HepG2 (cell line): Measurements from ENCODE around the gene DOK4. TPM values are rescaled to one million over a fixed set of nuclear protein-coding genes. Genes with fewer than 3 reads are reported as not detected.

Experiments
- ATAC-seq: fragments of 200-7000 bp; cut with Tn5 transposase; 3 replicates; pipeline ENCODE4 v1.9.1; 2020; ENCODE audit warnings: mild to moderate bottlenecking, moderate library complexity
- BruUV-seq: library from RNA; stranded (reverse); fragments of 400-500 nt; replicated peaks from 2 replicates; lab custom pipeline; 2021; lab: Mats Ljungman, UMichigan
- CTCF ChIA-PET: fragments of 300-600 bp; formaldehyde crosslinking; extraction: SDS; loops from one replicate; lab custom pipeline; 2021; ENCODE audit warnings: low total read pairs, inconsistent platforms, low intra/inter-chr PET ratio; lab: Yijun Ruan, JAX
- POLR2A ChIA-PET: fragments of 350-600 bp; sonication (Branson Sonifier 250); formaldehyde crosslinking; loops from one replicate; lab custom pipeline; 2020; ENCODE audit warnings: antibody characterized with exemption, inconsistent platforms; lab: Yijun Ruan, JAX
- DNase-seq: peaks from one replicate; pipeline ENCODE4 v3.0.0-alpha.2; 2015; ENCODE audit warnings: low spot score
- FAIRE-seq: peaks from 3 replicates; lab custom pipeline; 2011; peaks lifted over from hg19 to GRCh38; lab: Jason Lieb, UNC
- H2AFZ ChIP-seq: one replicate; pipeline ENCODE4 v1.6.1; 2011; ENCODE audit warnings: low read length, inconsistent platforms
- H3K27ac ChIP-seq: fragments of 300-600 bp; 3 replicates; pipeline ENCODE4 v1.8.0; 2011; ENCODE audit warnings: mixed run types, mild to moderate bottlenecking, mixed read lengths, low read length, inconsistent platforms; ENCODE audit not compliant: insufficient read depth; ENCODE audit errors: extremely low read length
- H3K27me3 ChIP-seq, 2 experiments: fragments of 200-600 bp in 1 of 2; 2 replicates in 1 of 2; 3 replicates in 1 of 2; pipeline versions ENCODE4 v1.6.0 to v1.8.0; 2011; ENCODE audit warnings: low read length in 2 of 2, mild to moderate bottlenecking in 2 of 2, moderate library complexity in 2 of 2, inconsistent platforms in 1 of 2; ENCODE audit not compliant: insufficient read depth in 2 of 2, control insufficient read depth in 1 of 2
- H3K36me3 ChIP-seq, 2 experiments: fragments of 200-600 bp in 1 of 2; replicated peaks in 1 of 2; 2 replicates in 1 of 2; 3 replicates in 1 of 2; pipeline versions ENCODE4 v1.5.1 to v1.8.0; 2011; ENCODE audit warnings: low read length in 2 of 2, inconsistent platforms in 1 of 2; ENCODE audit not compliant: insufficient read depth in 2 of 2, control insufficient read depth in 1 of 2
- H3K4me1 ChIP-seq: 2 replicates; pipeline ENCODE4 v1.5.1; 2012; ENCODE audit warnings: low read length, inconsistent platforms; ENCODE audit not compliant: insufficient read depth
- H3K4me2 ChIP-seq: 2 replicates; pipeline ENCODE4 v1.6.0; 2011; ENCODE audit warnings: low read depth, low read length, inconsistent platforms
- H3K4me3 ChIP-seq, 3 experiments: fragments of 200-600 bp in 1 of 3; sonication (generic), shearing (Covaris generic) in 1 of 3; replicated peaks in 1 of 3; 2 replicates each; pipeline ENCODE4 v1.5.1; 2011 to 2016; ENCODE audit warnings: low read length in 3 of 3, inconsistent platforms in 2 of 3, low read depth in 2 of 3, mild to moderate bottlenecking in 2 of 3, control low read depth in 1 of 3, mixed read lengths in 1 of 3; ENCODE audit not compliant: insufficient read depth in 1 of 3
- H3K79me2 ChIP-seq: one replicate; pipeline ENCODE4 v1.6.1; 2011; ENCODE audit warnings: low read length, inconsistent platforms; ENCODE audit not compliant: insufficient read depth
- H3K9ac ChIP-seq: 2 replicates; pipeline ENCODE4 v1.6.0; 2011; ENCODE audit warnings: mild to moderate bottlenecking, low read depth, low read length, inconsistent platforms; ENCODE audit not compliant: insufficient read depth
- H3K9me3 ChIP-seq: 2 replicates; pipeline ENCODE4 v1.5.1; 2012; ENCODE audit warnings: mild to moderate bottlenecking, low read length
- H4K20me1 ChIP-seq: 2 replicates; pipeline ENCODE4 v1.6.0; 2011; ENCODE audit warnings: inconsistent platforms, mild to moderate bottlenecking, low read length, moderate library complexity; ENCODE audit not compliant: insufficient read depth
- GABPA ChIP-seq, 2 experiments: IDR thresholded peaks; 2 replicates each; pipeline ENCODE4 v1.6.1; 2011 to 2016; ENCODE audit warnings: low read depth in 2 of 2, low read length in 1 of 2, missing biosample characterization in 1 of 2, missing genetic modification characterization in 1 of 2
- NCOA1 ChIP-seq: sonication (generic); formaldehyde crosslinking; IDR thresholded peaks from 2 replicates; pipeline ENCODE4 v1.9.0; 2021; ENCODE audit warnings: missing genetic modification reagents
- SRSF1 ChIP-seq: fragments of 200-400 bp; formaldehyde crosslinking; optimal IDR thresholded peaks from 2 replicates; pipeline ENCODE3; 2017; ENCODE audit warnings: mild to moderate bottlenecking, low read depth, low read length, moderate library complexity
- ZNF138 ChIP-seq: sonication (generic); formaldehyde crosslinking; IDR thresholded peaks from 2 replicates; pipeline ENCODE4 v1.5.0; 2020; ENCODE audit warnings: mild to moderate bottlenecking, low read depth, missing genetic modification reagents
- ZNF883 ChIP-seq: sonication (generic); formaldehyde crosslinking; IDR thresholded peaks from 2 replicates; pipeline ENCODE4 v1.5.1; 2020; ENCODE audit warnings: mild to moderate bottlenecking, missing genetic modification reagents; ENCODE audit errors: not compliant biosample characterization
- WGBS: methylation state at CpG from one replicate; pipeline ENCODE4 v1.1.6; 2017; ENCODE audit warnings: low lambda C conversion rate; 5-methylcytosine and 5-hydroxymethylcytosine counted together
- in situ Hi-C: cut with HindIII; loops from 2 replicates; pipeline ENCODE4 v1.10.0; 2017; ENCODE audit warnings: low pct_unique_long_range_greater_than_20kb; ENCODE audit not compliant: extremely low pct_ligation_motif_present
- intact Hi-C: fragments of 100-400 bp; cut with micrococcal nuclease; formaldehyde crosslinking; loops from one replicate; pipeline ENCODE4 v1.10.0; 2022; ENCODE audit not compliant: unreplicated experiment
- polyA plus RNA-seq, 8 experiments: library from polyadenylated mRNA; depleted of rRNA in 3 of 8; stranded (reverse) in 7 of 8; unstranded in 1 of 8; fragments of >200 nt; fragmentation: Illumina TruSeq in 4 of 8; extraction: Trizol in 4 of 8; gene quantifications; 2 replicates each; pipeline versions ENCODE4 v1.2.1 to v1.2.3, GENCODE V29; 2011 to 2016; ENCODE audit warnings: low read depth in 4 of 8, missing spikeins in 1 of 8, mixed read lengths in 1 of 8; ENCODE audit not compliant: insufficient read depth in 1 of 8
- total RNA-seq, 5 experiments: library from RNA; depleted of rRNA; stranded (reverse); fragments of >200 nt; fragmentation: Illumina TruSeq; extraction: Trizol; gene quantifications; 2 replicates each; pipeline ENCODE4 v1.2.3, GENCODE V29; 2016; ENCODE audit warnings: low read depth in 1 of 5
- TF ChIP-seq, protein P1 (sequence below): sonication (generic); formaldehyde crosslinking; conservative IDR thresholded peaks from 2 replicates; pipeline ENCODE4 v1.8.0; 2022; ENCODE audit warnings: missing genetic modification reagents
- TF ChIP-seq, protein P2 (sequence below): sonication (generic); formaldehyde crosslinking; IDR thresholded peaks from 2 replicates; pipeline ENCODE4 v1.4.0; 2020; ENCODE audit warnings: mild to moderate bottlenecking, missing genetic modification reagents, borderline replicate concordance
- TF ChIP-seq, protein P3 (sequence below), 2 experiments: fragments of 450-650 bp in 1 of 2; sonication (generic) in 1 of 2; formaldehyde crosslinking in 1 of 2; IDR thresholded peaks; 2 replicates each; pipeline versions ENCODE4 v1.6.1 to v1.8.0; 2016 to 2022; ENCODE audit warnings: antibody characterized with exemption in 1 of 2, mild to moderate bottlenecking in 1 of 2, missing genetic modification reagents in 1 of 2

DOK4 gene
- total and polyA plus RNA-seq, 2 of the 13 experiments (the other 11 are each of a cell fraction or from before 2014, with no cell fraction given): 52.7 to 70.0 TPM

DNA sequence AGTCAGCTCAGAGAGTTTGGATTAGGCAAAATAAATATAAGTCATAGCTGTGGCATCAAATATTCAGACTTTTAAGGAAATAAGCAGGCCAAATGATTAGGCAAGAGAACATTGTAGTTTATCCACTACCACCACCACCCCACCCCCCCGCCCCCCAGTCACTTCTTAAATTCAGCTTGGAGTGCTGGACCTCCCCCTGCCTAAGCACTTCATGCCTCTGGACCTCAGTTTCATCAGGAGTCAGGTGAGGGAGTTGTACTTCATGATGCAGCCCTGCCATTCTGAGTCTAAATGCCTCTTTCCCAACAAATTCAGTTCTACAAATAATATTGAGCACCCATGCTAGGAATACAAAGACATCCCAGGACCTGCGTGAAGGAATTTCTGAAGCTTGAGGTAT is 21.8 kb downstream of the DOK4 start (continued):
- TF ChIP-seq, protein P1, sequence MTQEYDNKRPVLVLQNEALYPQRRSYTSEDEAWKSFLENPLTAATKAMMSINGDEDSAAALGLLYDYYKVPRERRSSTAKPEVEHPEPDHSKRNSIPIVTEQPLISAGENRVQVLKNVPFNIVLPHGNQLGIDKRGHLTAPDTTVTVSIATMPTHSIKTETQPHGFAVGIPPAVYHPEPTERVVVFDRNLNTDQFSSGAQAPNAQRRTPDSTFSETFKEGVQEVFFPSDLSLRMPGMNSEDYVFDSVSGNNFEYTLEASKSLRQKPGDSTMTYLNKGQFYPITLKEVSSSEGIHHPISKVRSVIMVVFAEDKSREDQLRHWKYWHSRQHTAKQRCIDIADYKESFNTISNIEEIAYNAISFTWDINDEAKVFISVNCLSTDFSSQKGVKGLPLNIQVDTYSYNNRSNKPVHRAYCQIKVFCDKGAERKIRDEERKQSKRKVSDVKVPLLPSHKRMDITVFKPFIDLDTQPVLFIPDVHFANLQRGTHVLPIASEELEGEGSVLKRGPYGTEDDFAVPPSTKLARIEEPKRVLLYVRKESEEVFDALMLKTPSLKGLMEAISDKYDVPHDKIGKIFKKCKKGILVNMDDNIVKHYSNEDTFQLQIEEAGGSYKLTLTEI (CRISPR knock-in tag): no peak
- TF ChIP-seq ZNF883 (CRISPR knock-in tag): no peak
- no peak for TF ChIP-seq ZNF138 (CRISPR knock-in tag)
- TF ChIP-seq, protein P2, sequence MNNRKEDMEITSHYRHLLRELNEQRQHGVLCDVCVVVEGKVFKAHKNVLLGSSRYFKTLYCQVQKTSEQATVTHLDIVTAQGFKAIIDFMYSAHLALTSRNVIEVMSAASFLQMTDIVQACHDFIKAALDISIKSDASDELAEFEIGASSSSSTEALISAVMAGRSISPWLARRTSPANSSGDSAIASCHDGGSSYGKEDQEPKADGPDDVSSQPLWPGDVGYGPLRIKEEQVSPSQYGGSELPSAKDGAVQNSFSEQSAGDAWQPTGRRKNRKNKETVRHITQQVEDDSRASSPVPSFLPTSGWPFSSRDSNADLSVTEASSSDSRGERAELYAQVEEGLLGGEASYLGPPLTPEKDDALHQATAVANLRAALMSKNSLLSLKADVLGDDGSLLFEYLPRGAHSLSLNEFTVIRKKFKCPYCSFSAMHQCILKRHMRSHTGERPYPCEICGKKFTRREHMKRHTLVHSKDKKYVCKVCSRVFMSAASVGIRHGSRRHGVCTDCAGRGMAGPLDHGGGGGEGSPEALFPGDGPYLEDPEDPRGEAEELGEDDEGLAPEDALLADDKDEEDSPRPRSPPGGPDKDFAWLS (CRISPR knock-in tag): no peak

DNA sequence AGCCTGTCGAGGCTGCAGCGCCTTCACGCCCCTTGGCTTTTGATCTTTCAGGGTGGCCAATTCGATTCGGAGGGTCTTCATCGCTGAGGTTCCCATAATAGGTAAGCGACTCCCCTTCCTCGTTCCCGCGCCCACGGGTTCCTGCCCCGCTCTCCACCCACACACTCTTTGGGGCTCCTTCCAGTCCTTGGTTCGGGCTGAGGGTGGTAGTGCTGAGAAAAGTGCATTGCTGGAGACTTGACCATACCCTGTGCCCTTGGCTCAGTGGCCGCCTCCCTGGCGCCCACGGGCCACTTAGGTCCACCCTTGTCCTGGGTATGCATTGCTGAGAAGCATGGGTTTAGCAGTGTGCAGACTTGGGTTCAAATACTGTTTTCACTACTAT is 23.3 kb downstream of the DOK4 start:
- POLR2A ChIA-PET: interaction anchor here (0.7 to 3.7 kb wide), 15 partner anchors 9 to 272 kb away, joined by 3 to 52 read pairs (median 5); partner anchors contain the start of genes CIAPIN1, COQ9, DOK4 and KATNB1
- ATAC-seq (peak; percentile 73), FAIRE-seq (no peak), DNase-seq (no peak)
- peaks cover 34% of the 10 kb centered on the region for H3K79me2 ChIP-seq
- in situ Hi-C loops: no loop called here
- no peaks in the 10 kb centered on the region for H3K9me3 ChIP-seq
- H3K9ac ChIP-seq: peak overlapping the region; percentile 94
- H2AFZ ChIP-seq: no peak overlapping the region
- WGBS: 0% methylated on average over 9 of the region's 16 CpGs
- BruUV-seq: no TSS peak
- peak overlapping the region; percentile 94 to 100 (median 99) for H3K4me3 ChIP-seq
- no peaks in the 10 kb centered on the region; a peak in 1 of 5 replicates for H3K27me3 ChIP-seq
- H3K36me3 ChIP-seq: peaks cover 29 to 65% of the 10 kb centered on the region in 2 experiments
- peak overlapping the region; percentile 95 for H3K4me2 ChIP-seq
- H3K27ac ChIP-seq: peak overlapping the region; percentile 63
- CTCF ChIA-PET: interaction anchor here (1.2 to 4.6 kb wide), 2 partner anchors 9 to 57 kb away, joined by 3 to 37 read pairs; no protein-coding TSS in a partner anchor
- intact Hi-C loops: loop anchor here (1.0 kb wide), 1 partner anchor 56 kb away; no protein-coding TSS in a partner anchor
- H4K20me1 ChIP-seq: no peaks in the 10 kb centered on the region
- H3K4me1 ChIP-seq: peaks cover 33% of the 10 kb centered on the region
- TF ChIP-seq GABPA (IDR thresholded peaks at IDR 0.05; ENCODE audit: low read depth, low read length) (no peak), GABPA (CRISPR knock-in tag; IDR thresholded peaks at IDR 0.05; ENCODE audit: low read depth) (peak; percentile 16; the same call in 1 of the 2 replicates), SRSF1 (peak; percentile 1), NCOA1 (CRISPR knock-in tag) (0 out of 2 replicates have a peak, but pooled peaks have one; percentile 3)
- TF ChIP-seq, protein P3, sequence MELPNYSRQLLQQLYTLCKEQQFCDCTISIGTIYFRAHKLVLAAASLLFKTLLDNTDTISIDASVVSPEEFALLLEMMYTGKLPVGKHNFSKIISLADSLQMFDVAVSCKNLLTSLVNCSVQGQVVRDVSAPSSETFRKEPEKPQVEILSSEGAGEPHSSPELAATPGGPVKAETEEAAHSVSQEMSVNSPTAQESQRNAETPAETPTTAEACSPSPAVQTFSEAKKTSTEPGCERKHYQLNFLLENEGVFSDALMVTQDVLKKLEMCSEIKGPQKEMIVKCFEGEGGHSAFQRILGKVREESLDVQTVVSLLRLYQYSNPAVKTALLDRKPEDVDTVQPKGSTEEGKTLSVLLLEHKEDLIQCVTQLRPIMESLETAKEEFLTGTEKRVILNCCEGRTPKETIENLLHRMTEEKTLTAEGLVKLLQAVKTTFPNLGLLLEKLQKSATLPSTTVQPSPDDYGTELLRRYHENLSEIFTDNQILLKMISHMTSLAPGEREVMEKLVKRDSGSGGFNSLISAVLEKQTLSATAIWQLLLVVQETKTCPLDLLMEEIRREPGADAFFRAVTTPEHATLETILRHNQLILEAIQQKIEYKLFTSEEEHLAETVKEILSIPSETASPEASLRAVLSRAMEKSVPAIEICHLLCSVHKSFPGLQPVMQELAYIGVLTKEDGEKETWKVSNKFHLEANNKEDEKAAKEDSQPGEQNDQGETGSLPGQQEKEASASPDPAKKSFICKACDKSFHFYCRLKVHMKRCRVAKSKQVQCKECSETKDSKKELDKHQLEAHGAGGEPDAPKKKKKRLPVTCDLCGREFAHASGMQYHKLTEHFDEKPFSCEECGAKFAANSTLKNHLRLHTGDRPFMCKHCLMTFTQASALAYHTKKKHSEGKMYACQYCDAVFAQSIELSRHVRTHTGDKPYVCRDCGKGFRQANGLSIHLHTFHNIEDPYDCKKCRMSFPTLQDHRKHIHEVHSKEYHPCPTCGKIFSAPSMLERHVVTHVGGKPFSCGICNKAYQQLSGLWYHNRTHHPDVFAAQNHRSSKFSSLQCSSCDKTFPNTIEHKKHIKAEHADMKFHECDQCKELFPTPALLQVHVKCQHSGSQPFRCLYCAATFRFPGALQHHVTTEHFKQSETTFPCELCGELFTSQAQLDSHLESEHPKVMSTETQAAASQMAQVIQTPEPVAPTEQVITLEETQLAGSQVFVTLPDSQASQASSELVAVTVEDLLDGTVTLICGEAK (IDR thresholded peaks at IDR 0.05): no peak
- TF ChIP-seq, protein P3 (CRISPR knock-in tag; IDR thresholded peaks at IDR 0.05): 0 out of 2 replicates have a peak, but pooled peaks have one; percentile 5
